ENCODE measurements around the gene BRIX1.

The BRIX1 gene

GRCh38 chr5:34915139-34915855, at the start of gene BRIX1, which contains the start of gene RAD1:
Gene BRIX1, plus strand, starts transcription at chr5:34915711. Its CDS starts 28 bp downstream, at chr5:34915739.
Gene RAD1, minus strand, starts transcription at chr5:34915504. Its CDS starts 612 bp downstream, at chr5:34914892.
- in situ Hi-C loops (cut with MboI; ENCODE audit: low sequenced_read_pairs): loop anchor here (25.0 kb wide), 1 partner anchor 428 kb away; no protein-coding TSS in a partner anchor

GRCh38 chr5:34866989-34867471, 48.5 kb upstream of the BRIX1 start:
- in situ Hi-C loops (cut with MboI; ENCODE audit: low sequenced_read_pairs): no loop called here

- in situ Hi-C loops (cut with MboI; ENCODE audit: low sequenced_read_pairs): no loop called here
Observed at GRCh38 chr5:34867660-34868059, 47.9 kb upstream of the BRIX1 start.

GRCh38 chr5:34868791-34869190, 46.7 kb upstream of the BRIX1 start:
- in situ Hi-C loops (cut with MboI; ENCODE audit: low sequenced_read_pairs): no loop called here

- in situ Hi-C loops (cut with MboI; ENCODE audit: low sequenced_read_pairs): no loop called here
Observed at GRCh38 chr5:34869256-34869655, 46.3 kb upstream of the BRIX1 start.

- in situ Hi-C loops (cut with MboI; ENCODE audit: low sequenced_read_pairs): no loop called here
Observed at GRCh38 chr5:34870382-34870781, 45.1 kb upstream of the BRIX1 start.

GRCh38 chr5:34876275-34876674, 39.2 kb upstream of the BRIX1 start:
- in situ Hi-C loops (cut with MboI; ENCODE audit: low sequenced_read_pairs): no loop called here

- in situ Hi-C loops (cut with MboI; ENCODE audit: low sequenced_read_pairs): no loop called here
Observed at GRCh38 chr5:34881246-34881645, 34.3 kb upstream of the BRIX1 start.

GRCh38 chr5:34886392-34887119, 29.0 kb upstream of the BRIX1 start:
- in situ Hi-C loops (cut with MboI; ENCODE audit: low sequenced_read_pairs): no loop called here

- in situ Hi-C loops (cut with MboI; ENCODE audit: low sequenced_read_pairs): no loop called here
Observed at GRCh38 chr5:34889394-34889793, 26.1 kb upstream of the BRIX1 start.

- in situ Hi-C loops (cut with MboI; ENCODE audit: low sequenced_read_pairs): no loop called here
Observed at GRCh38 chr5:34891981-34892380, 23.5 kb upstream of the BRIX1 start.

GRCh38 chr5:34892414-34892813, 23.1 kb upstream of the BRIX1 start:
- in situ Hi-C loops (cut with MboI; ENCODE audit: low sequenced_read_pairs): no loop called here

GRCh38 chr5:34894716-34895115, 20.8 kb upstream of the BRIX1 start:
- in situ Hi-C loops (cut with MboI; ENCODE audit: low sequenced_read_pairs): no loop called here

- in situ Hi-C loops (cut with MboI; ENCODE audit: low sequenced_read_pairs): no loop called here
Observed at GRCh38 chr5:34895641-34896419, 19.7 kb upstream of the BRIX1 start.

- in situ Hi-C loops (cut with MboI; ENCODE audit: low sequenced_read_pairs): no loop called here
Observed at GRCh38 chr5:34897646-34898045, 17.9 kb upstream of the BRIX1 start.

GRCh38 chr5:34898258-34898895, 17.1 kb upstream of the BRIX1 start:
- in situ Hi-C loops (cut with MboI; ENCODE audit: low sequenced_read_pairs): no loop called here

- in situ Hi-C loops (cut with MboI; ENCODE audit: low sequenced_read_pairs): no loop called here
Observed at GRCh38 chr5:34899066-34899465, 16.4 kb upstream of the BRIX1 start.

- in situ Hi-C loops (cut with MboI; ENCODE audit: low sequenced_read_pairs): loop anchor here (25.0 kb wide), 1 partner anchor 413 kb away; no protein-coding TSS in a partner anchor
Observed at GRCh38 chr5:34900652-34901051, 14.9 kb upstream of the BRIX1 start.

GRCh38 chr5:34903260-34903659, 12.3 kb upstream of the BRIX1 start:
- in situ Hi-C loops (cut with MboI; ENCODE audit: low sequenced_read_pairs): loop anchor here (25.0 kb wide), 1 partner anchor 416 kb away; no protein-coding TSS in a partner anchor

GRCh38 chr5:34905564-34905963, 9.9 kb upstream of the BRIX1 start:
- in situ Hi-C loops (cut with MboI; ENCODE audit: low sequenced_read_pairs): loop anchor here (25.0 kb wide), 1 partner anchor 418 kb away; no protein-coding TSS in a partner anchor

All from hTERT RPE-1 (cell line).